HG03103 (cell line): ENCODE data around the gene DOCK11.
"Not testable (repeated sequence)": the region's sequence is repeated elsewhere in the genome, so short reads cannot be mapped to it uniquely, and the experiment has no call there.

Experiments
- ATAC-seq: cut with Tn5 transposase; IDR thresholded peaks from one replicate; pipeline ENCODE4 v1.9.1; 2021; ENCODE audit warnings: low read depth; ENCODE audit not compliant: unreplicated experiment

Gene DOCK11

GRCh38 chrX:118495061-118495921 is at the start of gene DOCK11:
DOCK11 (plus strand) TSS chrX:118495815; CDS start chrX:118495972, 157 bp downstream.
- peak; percentile 62 for ATAC-seq

GRCh38 chrX:118448273-118448783 is 47.3 kb upstream of the DOCK11 start:
- ATAC-seq: no peak

GRCh38 chrX:118455013-118455412 is 40.6 kb upstream of the DOCK11 start:
- ATAC-seq: no peak

GRCh38 chrX:118459494-118459893 is 36.1 kb upstream of the DOCK11 start:
- peak; percentile 60 for ATAC-seq

GRCh38 chrX:118464501-118464900 is 31.1 kb upstream of the DOCK11 start:
- no peak for ATAC-seq

GRCh38 chrX:118468122-118468521 is 27.5 kb upstream of the DOCK11 start:
- no peak for ATAC-seq

GRCh38 chrX:118470721-118471347 is 24.8 kb upstream of the DOCK11 start:
- not testable (repeated sequence) for ATAC-seq

GRCh38 chrX:118474586-118474985 is 21.0 kb upstream of the DOCK11 start:
- no peak for ATAC-seq

GRCh38 chrX:118475903-118476302 is 19.7 kb upstream of the DOCK11 start:
- ATAC-seq: no peak

- ATAC-seq: no peak
Measured at GRCh38 chrX:118480172-118480571, 15.4 kb upstream of the DOCK11 start.

GRCh38 chrX:118482384-118482783 is 13.2 kb upstream of the DOCK11 start:
- ATAC-seq: not testable (repeated sequence)

GRCh38 chrX:118484216-118484903 is 11.3 kb upstream of the DOCK11 start:
- ATAC-seq: no peak

- ATAC-seq: not testable (repeated sequence)
Measured at GRCh38 chrX:118486693-118487092, 8.9 kb upstream of the DOCK11 start.

GRCh38 chrX:118493016-118493415 is 2.6 kb upstream of the DOCK11 start:
- ATAC-seq: no peak

- ATAC-seq: no peak
Measured at GRCh38 chrX:118493653-118494297, 1.8 kb upstream of the DOCK11 start.

- ATAC-seq: peak; percentile 50
Measured at GRCh38 chrX:118495958-118496762, 545 bp downstream of the DOCK11 start.

GRCh38 chrX:118496763-118497079 is 1.1 kb downstream of the DOCK11 start:
- peak; percentile 14 for ATAC-seq

GRCh38 chrX:118497180-118497818 is 1.7 kb downstream of the DOCK11 start:
- no peak for ATAC-seq

- no peak for ATAC-seq
Measured at GRCh38 chrX:118498351-118498750, 2.7 kb downstream of the DOCK11 start.
